Transverse colon (tissue), 4 donors: ENCODE results near the gene AICDA. TPM values are rescaled to one million over a fixed set of nuclear protein-coding genes. Genes with fewer than 3 reads are reported as not detected.
"Not testable (repeated sequence)": the region's sequence is repeated elsewhere in the genome, so short reads cannot be mapped to it uniquely, and the experiment has no call there.

Experiments used
- DNase-seq: peaks from one replicate; pipeline ENCODE4 v3.0.0-alpha.2; 2019
- H3K27ac ChIP-seq, 4 donors: fragments of 200-600 bp; sonication (generic); 2 replicates each; pipeline ENCODE4 v1.5.1; 2016 to 2018; ENCODE audit warnings: inconsistent platforms in 4 of 4
- H3K27me3 ChIP-seq: fragments of 200-600 bp; sonication (generic); 2 replicates; pipeline ENCODE4 v1.5.1; 2017; ENCODE audit warnings: inconsistent platforms
- H3K36me3 ChIP-seq, 4 donors: fragments of 200-600 bp; sonication (generic); 2 replicates each; pipeline ENCODE4 v1.5.1; 2017 to 2019; ENCODE audit warnings: inconsistent platforms in 4 of 4
- H3K4me1 ChIP-seq, 4 donors: fragments of 200-600 bp; sonication (generic); 2 replicates each; pipeline ENCODE4 v1.5.1; 2017 to 2020; ENCODE audit warnings: inconsistent platforms in 4 of 4
- H3K4me3 ChIP-seq, 4 donors: fragments of 200-600 bp; sonication (generic); 1 replicate in 1 of 4; 2 replicates in 3 of 4; pipeline versions ENCODE4 v1.5.1 to v1.6.1; 2017 to 2019; ENCODE audit warnings: inconsistent platforms in 4 of 4
- H3K9me3 ChIP-seq, 2 donors: fragments of 200-600 bp; sonication (generic); 2 replicates each; pipeline ENCODE4 v1.5.1; 2017 to 2019; ENCODE audit warnings: inconsistent platforms in 2 of 2
- EP300 ChIP-seq: sonication (generic); formaldehyde crosslinking; IDR thresholded peaks from one replicate; pipeline ENCODE4 v1.6.1; 2017; ENCODE audit warnings: antibody characterized with exemption, low read depth
- POLR2A ChIP-seq: fragments of 450-650 bp; IDR thresholded peaks from one replicate; pipeline ENCODE4 v1.6.1; 2016; ENCODE audit warnings: antibody characterized with exemption, mild to moderate bottlenecking, moderate library complexity
- POLR2AphosphoS5 ChIP-seq, 3 donors: sonication (generic); formaldehyde crosslinking; IDR thresholded peaks; one replicate each; pipeline ENCODE4 v1.6.1; 2016; ENCODE audit warnings: antibody characterized with exemption in 3 of 3
- WGBS, 2 donors: methylation state at CpG; one replicate each; pipeline ENCODE4 v1.1.5; 2018; ENCODE audit warnings: low coverage in 1 of 2; 5-methylcytosine and 5-hydroxymethylcytosine counted together
- in situ Hi-C, 4 donors: fragments of 200-750 bp; cut with MboI; loops; one replicate each; pipeline versions ENCODE4 v1.15.0 to v1.15.1; 2017; ENCODE audit warnings: low sequenced_read_pairs in 3 of 4, low pct_ligation_motif_present in 1 of 4, low pct_unique_long_range_greater_than_20kb in 1 of 4
- intact Hi-C: fragments of 100-400 bp; cut with DNase I; formaldehyde crosslinking; loops from one replicate; pipeline ENCODE4 v1.15.1; 2023; ENCODE audit warnings: low total_unique reads
- total RNA-seq, 4 donors: library from RNA; depleted of rRNA; stranded (reverse); fragments of >200 nt; gene quantifications; one replicate each; pipeline ENCODE4 v1.1.0, GENCODE V29; 2016
- TF ChIP-seq, protein P1 (sequence below), 5 experiments: fragments of 200-600 bp in 3 of 5; fragments of 450-650 bp in 2 of 5; sonication (generic) in 3 of 5; IDR thresholded peaks; 1 replicate in 2 of 5; 2 replicates in 3 of 5; pipeline ENCODE4 v1.5.1; 2016 to 2017; ENCODE audit warnings: antibody characterized with exemption in 5 of 5, inconsistent platforms in 3 of 5, mild to moderate bottlenecking in 2 of 5, moderate library complexity in 1 of 5

Gene AICDA
- total RNA-seq, 4 donors from 2014 or later, result not detected

DNA sequence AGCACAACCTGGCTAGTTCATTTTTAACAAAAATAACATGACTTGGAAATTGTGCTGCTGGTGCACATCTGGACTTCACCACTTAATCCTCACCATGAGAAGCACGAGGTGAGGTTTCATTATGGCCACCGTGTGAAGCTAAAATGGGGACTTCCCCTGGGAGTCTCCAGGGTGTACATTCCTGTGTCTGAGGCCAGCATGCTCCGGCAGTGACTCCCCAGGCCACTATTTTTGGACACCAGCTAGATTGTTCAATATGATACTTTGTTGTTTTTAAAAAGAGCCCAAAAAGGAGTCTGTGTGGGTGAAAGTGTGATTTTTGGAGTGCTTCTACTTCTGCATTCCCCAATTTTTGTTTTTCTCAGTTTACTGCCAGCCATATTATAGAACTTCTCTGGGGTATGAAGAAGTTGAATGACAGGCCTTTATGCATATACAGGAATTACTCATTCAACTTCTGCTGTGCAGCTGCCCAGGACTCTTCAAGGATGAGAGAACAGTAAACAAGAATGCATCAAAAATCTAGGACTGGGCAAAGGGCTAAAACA lies 16.9 kb upstream of the AICDA start:
- Histone ChIP-seq H3K36me3 (no peaks in the 10 kb centered on the region), H3K9me3 (no peaks in the 10 kb centered on the region), H3K27me3 (no peaks in the 10 kb centered on the region), H3K4me3 (no peak overlapping the region), H3K4me1 (no peaks in the 10 kb centered on the region), H3K27ac (no peak overlapping the region)
- DNase-seq, result no peak
- intact Hi-C loops (no loop called here), in situ Hi-C loops (no loop called here)
- 20 to 26% methylated on average over 1 to 3 of the region's 3 CpGs for WGBS, 2 donors
- no peak for TF ChIP-seq POLR2AphosphoS5 (IDR thresholded peaks at IDR 0.05)
- TF ChIP-seq, protein P1, sequence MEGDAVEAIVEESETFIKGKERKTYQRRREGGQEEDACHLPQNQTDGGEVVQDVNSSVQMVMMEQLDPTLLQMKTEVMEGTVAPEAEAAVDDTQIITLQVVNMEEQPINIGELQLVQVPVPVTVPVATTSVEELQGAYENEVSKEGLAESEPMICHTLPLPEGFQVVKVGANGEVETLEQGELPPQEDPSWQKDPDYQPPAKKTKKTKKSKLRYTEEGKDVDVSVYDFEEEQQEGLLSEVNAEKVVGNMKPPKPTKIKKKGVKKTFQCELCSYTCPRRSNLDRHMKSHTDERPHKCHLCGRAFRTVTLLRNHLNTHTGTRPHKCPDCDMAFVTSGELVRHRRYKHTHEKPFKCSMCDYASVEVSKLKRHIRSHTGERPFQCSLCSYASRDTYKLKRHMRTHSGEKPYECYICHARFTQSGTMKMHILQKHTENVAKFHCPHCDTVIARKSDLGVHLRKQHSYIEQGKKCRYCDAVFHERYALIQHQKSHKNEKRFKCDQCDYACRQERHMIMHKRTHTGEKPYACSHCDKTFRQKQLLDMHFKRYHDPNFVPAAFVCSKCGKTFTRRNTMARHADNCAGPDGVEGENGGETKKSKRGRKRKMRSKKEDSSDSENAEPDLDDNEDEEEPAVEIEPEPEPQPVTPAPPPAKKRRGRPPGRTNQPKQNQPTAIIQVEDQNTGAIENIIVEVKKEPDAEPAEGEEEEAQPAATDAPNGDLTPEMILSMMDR (IDR thresholded peaks at IDR 0.05), result no peak
- TF ChIP-seq POLR2A, result no peak
- no peak for TF ChIP-seq EP300

DNA sequence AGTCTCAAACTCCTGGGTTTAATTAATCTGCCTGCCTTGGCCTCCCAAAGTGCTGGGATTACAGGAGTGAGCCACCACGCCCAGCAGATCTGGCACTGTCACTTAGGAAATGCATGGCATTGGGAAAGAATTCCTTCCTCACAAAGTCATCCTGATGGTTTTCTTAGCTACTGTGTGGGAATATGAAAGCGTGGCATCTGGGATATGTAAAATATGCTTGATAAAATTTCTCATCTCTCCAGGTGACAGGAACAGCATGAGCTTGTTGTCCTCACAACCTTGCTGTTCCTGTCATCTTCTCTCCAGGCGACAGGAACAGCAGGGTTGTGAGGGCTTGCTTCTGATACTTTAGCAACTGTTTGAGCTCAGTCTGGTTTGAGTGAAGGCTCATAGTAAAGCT lies 16.1 kb upstream of the AICDA start:
- no peaks in the 10 kb centered on the region for H3K4me1 ChIP-seq
- H3K4me3 ChIP-seq, result no peak overlapping the region
- no peaks in the 10 kb centered on the region for H3K27me3 ChIP-seq
- in situ Hi-C loops (no loop called here), intact Hi-C loops (no loop called here)
- DNase-seq, result no peak
- TF ChIP-seq POLR2A (no peak), EP300 (no peak), POLR2AphosphoS5 (IDR thresholded peaks at IDR 0.05) (no peak)
- TF ChIP-seq, protein P1 (IDR thresholded peaks at IDR 0.05), result no peak
- no peaks in the 10 kb centered on the region for H3K9me3 ChIP-seq
- H3K27ac ChIP-seq, result no peak overlapping the region
- 76% methylated on average over 3 of the region's 3 CpGs; no CpG with 5 or more reads in 1 of the 2 donors for WGBS, 2 donors
- H3K36me3 ChIP-seq, result no peaks in the 10 kb centered on the region

DNA sequence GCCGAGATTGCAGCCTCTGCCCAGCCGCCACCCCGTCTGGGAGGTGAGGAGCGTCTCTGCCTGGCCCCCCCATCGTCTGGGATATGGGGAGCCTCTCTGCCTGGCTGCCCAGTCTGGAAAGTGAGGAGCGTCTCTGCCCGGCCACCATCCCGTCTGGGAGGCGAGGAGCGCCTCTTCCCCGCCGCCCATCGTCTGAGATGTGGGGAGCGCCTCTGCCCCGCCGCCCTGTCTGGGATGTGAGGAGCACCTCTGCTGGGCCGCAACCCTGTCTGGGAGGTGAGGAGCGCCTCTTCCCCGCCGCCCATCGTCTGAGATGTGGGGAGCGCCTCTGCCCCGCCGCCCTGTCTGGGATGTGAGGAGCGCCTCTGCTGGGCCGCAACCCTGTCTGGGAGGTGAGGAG lies 12.1 kb upstream of the AICDA start:
- H3K4me1 ChIP-seq, H3K27ac ChIP-seq, H3K27me3 ChIP-seq, DNase-seq, H3K36me3 ChIP-seq, H3K4me3 ChIP-seq, H3K9me3 ChIP-seq, in situ Hi-C loops, intact Hi-C loops: not testable (repeated sequence)
- WGBS, 2 donors, result 95% methylated on average over 17 of the region's 26 CpGs; no CpG with 5 or more reads in 1 of the 2 donors

DNA sequence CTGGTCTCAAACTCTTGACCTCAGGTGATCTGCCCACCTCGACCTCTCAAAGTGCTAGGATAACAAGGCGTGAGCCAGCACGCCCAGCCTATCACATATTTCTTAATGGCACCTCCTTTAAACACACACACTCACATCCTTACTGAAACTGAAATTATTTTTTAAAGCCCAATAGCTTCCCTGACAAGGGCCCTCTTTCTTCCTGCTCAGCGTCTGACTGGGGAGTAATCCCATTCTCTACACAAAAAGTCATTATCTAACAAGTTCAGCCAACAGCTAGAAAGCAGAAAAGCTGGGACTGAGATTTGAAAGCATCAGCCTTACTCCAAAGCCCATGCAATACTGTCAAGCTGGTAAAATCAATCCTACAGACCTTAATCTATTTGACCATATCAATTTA lies 10.0 kb upstream of the AICDA start:
- Histone ChIP-seq H3K4me3 (no peak overlapping the region), H3K9me3 (no peaks in the 10 kb centered on the region), H3K36me3 (no peaks in the 10 kb centered on the region), H3K27me3 (no peaks in the 10 kb centered on the region), H3K27ac (no peak overlapping the region), H3K4me1 (no peaks in the 10 kb centered on the region)
- intact Hi-C loops (no loop called here), in situ Hi-C loops (no loop called here)
- WGBS, 2 donors, result 62 to 64% methylated on average over 4 of the region's 4 CpGs
- DNase-seq, result no peak
- TF ChIP-seq POLR2AphosphoS5 (IDR thresholded peaks at IDR 0.05), result no peak
- TF ChIP-seq, protein P1 (IDR thresholded peaks at IDR 0.05), result no peak
- TF ChIP-seq EP300, result no peak
- no peak for TF ChIP-seq POLR2A

DNA sequence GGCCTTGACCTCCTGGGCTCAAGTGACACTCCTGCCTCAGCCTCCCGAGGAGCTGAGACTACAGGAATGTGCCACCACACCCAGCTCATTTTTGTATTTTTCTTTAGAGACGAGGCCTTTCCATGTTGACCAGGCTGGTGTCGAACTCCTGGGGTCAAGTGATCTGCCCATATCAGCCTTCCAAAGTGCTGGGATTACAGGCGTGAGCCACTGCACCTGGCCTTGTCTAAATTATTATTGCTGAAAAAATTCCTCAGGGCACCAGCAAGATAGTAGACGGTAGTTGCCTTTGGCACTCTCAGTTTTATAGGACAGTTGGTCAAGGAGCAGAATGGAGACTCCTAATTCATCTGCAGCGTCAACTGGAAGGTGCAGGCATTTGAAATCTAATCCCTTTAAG lies 2.5 kb upstream of the AICDA start:
- Histone ChIP-seq H3K27ac (no peak overlapping the region), H3K27me3 (no peaks in the 10 kb centered on the region), H3K4me1 (no peaks in the 10 kb centered on the region), H3K36me3 (no peaks in the 10 kb centered on the region), H3K9me3 (no peaks in the 10 kb centered on the region), H3K4me3 (no peak overlapping the region)
- no peak for DNase-seq
- WGBS, 2 donors, result 58 to 100% methylated on average over 1 to 6 of the region's 6 CpGs
- intact Hi-C loops, result no loop called here
- in situ Hi-C loops, result no loop called here
- TF ChIP-seq, protein P1 (IDR thresholded peaks at IDR 0.05), result no peak
- TF ChIP-seq POLR2AphosphoS5 (IDR thresholded peaks at IDR 0.05) (no peak), EP300 (no peak)

DNA sequence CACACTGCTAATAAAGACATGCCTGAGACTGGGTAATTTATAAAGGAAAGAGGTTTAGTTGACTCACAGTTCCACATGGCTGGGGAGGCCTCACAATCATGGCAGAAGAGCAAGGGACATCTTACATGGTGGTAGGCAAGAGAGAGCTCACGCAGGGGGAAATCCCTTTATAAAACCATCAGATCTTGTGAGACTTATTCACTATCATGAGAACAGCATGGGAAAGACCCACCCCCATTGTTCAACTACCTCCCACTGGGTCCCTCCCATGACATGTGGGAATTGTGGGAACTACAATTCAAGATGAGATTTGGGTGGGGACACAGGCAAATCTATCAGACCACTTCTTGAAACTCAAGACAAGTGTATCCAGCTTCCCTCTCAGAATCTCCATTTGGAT lies 1.2 kb upstream of the AICDA start:
- H3K27ac ChIP-seq, DNase-seq, H3K9me3 ChIP-seq, H3K4me3 ChIP-seq, H3K36me3 ChIP-seq, in situ Hi-C loops, intact Hi-C loops, H3K27me3 ChIP-seq, H3K4me1 ChIP-seq: not testable (repeated sequence)
- 96% methylated on average over 1 of the region's 1 CpG; no CpG with 5 or more reads in 1 of the 2 donors for WGBS, 2 donors
